ENCODE data around the gene ELP2. TPM values are rescaled to one million over a fixed set of nuclear protein-coding genes. Genes with fewer than 3 reads are reported as not detected.

The ELP2 gene
- polyA plus RNA-seq, 1 of the 3 experiments (the other 2 are of a cell fraction), result 38.3 TPM

GRCh38 chr18:36201765-36202164 lies 72.1 kb downstream of the ELP2 start:
- Histone ChIP-seq H3K36me3 (replicated peaks in 1 of 2; ENCODE audit: control insufficient read depth in 1 of 2, insufficient read depth in 2 of 2, low read length in 1 of 2) (no peaks in the 10 kb centered on the region), H3K27me3 (ENCODE audit: insufficient read depth) (no peaks in the 10 kb centered on the region), H3K27ac (ENCODE audit: low read depth in 2 of 2, low read length in 1 of 2) (no peak overlapping the region), H3K4me3 (ENCODE audit: low read depth in 2 of 2, low read length in 1 of 2) (no peak overlapping the region), H3K4me1 (ENCODE audit: control insufficient read depth in 1 of 2, insufficient read depth in 2 of 2, low read depth in 1 of 2, low read length in 1 of 2) (no peaks in the 10 kb centered on the region; a peak in 1 of 4 replicates), H4K20me1 (ENCODE audit: insufficient read depth) (no peaks in the 10 kb centered on the region), H3F3A (replicated peaks; ENCODE audit: insufficient read depth) (no peaks in the 10 kb centered on the region), H3K9me3 (no peaks in the 10 kb centered on the region), H3K4me2 (no peak overlapping the region), H2AFZ (ENCODE audit: low read depth) (no peak overlapping the region), H3K9ac (no peak overlapping the region), H3K9me2 (no peaks in the 10 kb centered on the region), H3K79me2 (ENCODE audit: insufficient read depth) (no peaks in the 10 kb centered on the region)
- ChIA-PET CTCF (interaction anchor here (1.4 to 1.8 kb wide), 2 partner anchors 12 to 18 kb away, joined by 3 read pairs; no protein-coding TSS in a partner anchor), POLR2A (no interaction called here)
- WGBS (ENCODE audit: low lambda C conversion rate), result 81% methylated on average over 2 of the region's 2 CpGs
- no peak for DNase-seq
- TF ChIP-seq RCOR1 (IDR thresholded peaks at IDR 0.05; ENCODE audit: low read length), result no peak
- no peak for TF ChIP-seq TAF1 (IDR thresholded peaks at IDR 0.05; ENCODE audit: borderline replicate concordance, low read depth, low read length)
- no peak for TF ChIP-seq FOXJ3 (CRISPR knock-in tag; IDR thresholded peaks at IDR 0.05)
- TF ChIP-seq TEAD4 (IDR thresholded peaks at IDR 0.05; ENCODE audit: borderline replicate concordance, insufficient read depth), result no peak
- TF ChIP-seq SMC3 (IDR thresholded peaks at IDR 0.05; ENCODE audit: low read depth, low read length), result no peak
- no peak for TF ChIP-seq ELF1 (IDR thresholded peaks at IDR 0.05)
- TF ChIP-seq SIN3A (IDR thresholded peaks at IDR 0.05; ENCODE audit: borderline replicate concordance, low read depth, low read length), result no peak
- TF ChIP-seq MEF2A (IDR thresholded peaks at IDR 0.05; ENCODE audit: borderline replicate concordance, low read depth), result no peak
- TF ChIP-seq EP300 (IDR thresholded peaks at IDR 0.05; ENCODE audit: borderline replicate concordance in 1 of 2, low read depth in 1 of 2, low read length in 1 of 2), result no peak
- TF ChIP-seq JUND (IDR thresholded peaks at IDR 0.05), result no peak
- TF ChIP-seq EZH2phosphoT487 (IDR thresholded peaks at IDR 0.05; ENCODE audit: borderline replicate concordance, low read depth), result no peak

DNA sequence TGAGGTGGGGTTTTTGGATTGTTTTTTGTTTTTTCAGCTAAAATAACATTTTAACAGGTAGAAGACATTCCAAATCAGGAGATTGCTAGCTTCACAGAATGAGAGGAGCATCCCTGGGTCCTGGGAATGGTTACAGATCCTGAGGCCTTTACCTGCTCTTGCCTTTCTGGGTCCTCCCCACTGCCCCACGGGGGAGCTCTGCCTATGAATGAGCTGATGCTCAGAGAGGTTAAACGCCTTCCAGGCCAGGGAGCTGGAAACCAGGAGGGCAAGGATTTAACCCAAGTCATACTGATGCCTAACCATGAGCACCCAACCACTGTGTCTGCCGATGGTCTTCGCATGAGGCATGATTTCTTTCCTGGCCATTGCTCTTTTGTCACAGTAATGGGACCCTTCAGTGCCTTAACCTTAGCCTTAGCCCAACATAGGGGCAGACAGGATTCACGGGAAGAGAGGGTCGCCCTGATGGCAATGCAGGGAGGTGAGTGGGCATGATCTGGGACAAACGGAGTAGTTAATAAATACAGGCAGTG lies 73.7 kb downstream of the ELP2 start:
- ChIA-PET POLR2A (no interaction called here), CTCF (no interaction called here)
- Histone ChIP-seq H3K27me3 (ENCODE audit: insufficient read depth) (no peaks in the 10 kb centered on the region), H3K4me1 (ENCODE audit: control insufficient read depth in 1 of 2, insufficient read depth in 2 of 2, low read depth in 1 of 2, low read length in 1 of 2) (no peaks in the 10 kb centered on the region), H3K4me2 (no peak overlapping the region), H3K9me2 (no peaks in the 10 kb centered on the region), H3K9me3 (no peaks in the 10 kb centered on the region), H3K9ac (no peak overlapping the region), H2AFZ (ENCODE audit: low read depth) (no peak overlapping the region), H3K4me3 (ENCODE audit: low read depth in 2 of 2, low read length in 1 of 2) (no peak overlapping the region), H3K79me2 (ENCODE audit: insufficient read depth) (no peaks in the 10 kb centered on the region), H3K36me3 (replicated peaks in 1 of 2; ENCODE audit: control insufficient read depth in 1 of 2, insufficient read depth in 2 of 2, low read length in 1 of 2) (no peaks in the 10 kb centered on the region), H4K20me1 (ENCODE audit: insufficient read depth) (no peaks in the 10 kb centered on the region), H3K27ac (ENCODE audit: low read depth in 2 of 2, low read length in 1 of 2) (no peak overlapping the region), H3F3A (replicated peaks; ENCODE audit: insufficient read depth) (no peaks in the 10 kb centered on the region)
- WGBS (ENCODE audit: low lambda C conversion rate), result 69% methylated on average over 7 of the region's 7 CpGs
- DNase-seq, result no peak
- TF ChIP-seq SIN3A (IDR thresholded peaks at IDR 0.05; ENCODE audit: borderline replicate concordance, low read depth, low read length) (no peak), JUND (IDR thresholded peaks at IDR 0.05) (no peak), RXRA (IDR thresholded peaks at IDR 0.05; ENCODE audit: borderline replicate concordance, low read depth) (no peak), ZBTB33 (IDR thresholded peaks at IDR 0.05; ENCODE audit: borderline replicate concordance, low read depth) (no peak), SMC3 (IDR thresholded peaks at IDR 0.05; ENCODE audit: low read depth, low read length) (no peak), USF2 (IDR thresholded peaks at IDR 0.05; ENCODE audit: borderline replicate concordance, low read depth, low read length) (no peak), GABPA (IDR thresholded peaks at IDR 0.05; ENCODE audit: low read depth) (no peak), RCOR1 (IDR thresholded peaks at IDR 0.05; ENCODE audit: low read length) (no peak), RFX5 (IDR thresholded peaks at IDR 0.05; ENCODE audit: low read length) (no peak), MXI1 (IDR thresholded peaks at IDR 0.05; ENCODE audit: low read depth, low read length) (no peak), TAF1 (IDR thresholded peaks at IDR 0.05; ENCODE audit: borderline replicate concordance, low read depth, low read length) (no peak), FOXJ3 (CRISPR knock-in tag; IDR thresholded peaks at IDR 0.05) (no peak), FOXM1 (IDR thresholded peaks at IDR 0.05; ENCODE audit: low read depth) (no peak)
- TF ChIP-seq, protein P1, sequence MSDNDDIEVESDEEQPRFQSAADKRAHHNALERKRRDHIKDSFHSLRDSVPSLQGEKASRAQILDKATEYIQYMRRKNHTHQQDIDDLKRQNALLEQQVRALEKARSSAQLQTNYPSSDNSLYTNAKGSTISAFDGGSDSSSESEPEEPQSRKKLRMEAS (IDR thresholded peaks at IDR 0.05; ENCODE audit: low read depth), result no peak
- TF ChIP-seq, protein P2, sequence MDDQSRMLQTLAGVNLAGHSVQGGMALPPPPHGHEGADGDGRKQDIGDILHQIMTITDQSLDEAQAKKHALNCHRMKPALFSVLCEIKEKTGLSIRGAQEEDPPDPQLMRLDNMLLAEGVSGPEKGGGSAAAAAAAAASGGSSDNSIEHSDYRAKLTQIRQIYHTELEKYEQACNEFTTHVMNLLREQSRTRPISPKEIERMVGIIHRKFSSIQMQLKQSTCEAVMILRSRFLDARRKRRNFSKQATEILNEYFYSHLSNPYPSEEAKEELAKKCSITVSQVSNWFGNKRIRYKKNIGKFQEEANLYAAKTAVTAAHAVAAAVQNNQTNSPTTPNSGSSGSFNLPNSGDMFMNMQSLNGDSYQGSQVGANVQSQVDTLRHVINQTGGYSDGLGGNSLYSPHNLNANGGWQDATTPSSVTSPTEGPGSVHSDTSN (IDR thresholded peaks at IDR 0.05), result no peak
